ENCODE results near the gene PRR20E. TPM values are rescaled to one million over a fixed set of nuclear protein-coding genes. Genes with fewer than 3 reads are reported as not detected.

PRR20E gene
- total RNA-seq, 8 experiments from 2014 or later, result 0.05 to 0.66 (median 0.18) TPM; not detected in 2

DNA sequence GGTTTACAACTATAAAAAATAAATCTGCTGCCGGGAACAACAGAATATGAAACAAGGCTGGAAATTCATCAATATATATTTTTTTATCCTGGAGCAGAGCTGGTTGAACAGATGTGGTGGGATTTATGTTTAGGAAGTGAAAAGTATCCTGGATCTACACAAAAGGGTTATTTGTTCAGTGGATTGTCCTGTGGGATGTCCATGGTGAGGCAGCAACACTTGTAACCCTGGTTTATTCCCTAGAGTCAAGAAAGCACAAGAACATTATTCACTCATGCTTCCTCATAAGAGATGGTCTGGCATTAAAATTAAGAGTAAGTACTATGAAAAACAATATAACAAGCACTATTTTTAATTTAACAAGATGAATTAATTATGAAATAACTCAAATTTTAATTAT, 46.0 kb downstream of the PRR20E start:
- in situ Hi-C loops (cut with MboI; ENCODE audit: low pct_unique_long_range_greater_than_20kb in 2 of 9, low sequenced_read_pairs in 9 of 9, unreplicated experiment in 9 of 9), result no loop called here
- WGBS, 10 experiments, result 22 to 88% (median 73%) methylated on average over 1 of the region's 1 CpG; no CpG with 5 or more reads in 6 of the 10 experiments
- Histone ChIP-seq H3K4me1 (replicated peaks in 1 of 2) (no peaks in the 10 kb centered on the region), H3K4me3 (no peak overlapping the region), H3K27ac (no peak overlapping the region)
- ATAC-seq (replicated peaks in 6 of 8), result no peak

Other genes starting within 250 kb of the PRR20E start
- under 1 TPM in 6 of 8 experiments, not detected in 2; 0.05 to 0.66 (median 0.18) TPM for gene PRR20A, start 26.3 kb upstream of the PRR20E start, total RNA-seq
- under 1 TPM in 6 of 8 experiments, not detected in 2; 0.05 to 0.66 (median 0.18) TPM for gene PRR20B, start 19.7 kb upstream of the PRR20E start, total RNA-seq
- 1 to 10 TPM in 1 of 8 experiments, under 1 TPM in 5, not detected in 2; 0.16 to 1.3 (median 0.39) TPM for gene PRR20C, start 13.1 kb upstream of the PRR20E start, total RNA-seq
- gene PRR20D, start 6.6 kb upstream of the PRR20E start, total RNA-seq, result under 1 TPM in 6 of 8 experiments, not detected in 2; 0.05 to 0.66 (median 0.18) TPM

All from motor neuron (in vitro differentiated cells).